Activated CD8-positive, alpha-beta memory T cell treated with anti-CD3 and anti-CD28 coated beads, Interleukin-2, amount 50 U/mL, for 1 hour (primary cell): ENCODE results near the gene SAP30BP.
A peak's percentile ranks its signal among the peaks of the same experiment; 100 is the strongest.

ENCODE experiments used
- DNase-seq: peaks from one replicate; pipeline ENCODE4 v3.0.0-alpha.2; 2020; ENCODE audit errors: extremely low read depth

Gene SAP30BP

GRCh38 chr17:75719732-75720131 lies 52.6 kb downstream of the SAP30BP start:
- no peak for DNase-seq

- DNase-seq: peak; percentile 29
These were observed 53.7 kb downstream of the SAP30BP start, which contains the start of gene ITGB4 for GRCh38 chr17:75720656-75721462. Gene ITGB4, plus strand, starts transcription at chr17:75721459. Its CDS starts 3,245 bp downstream, at chr17:75724704.

GRCh38 chr17:75721463-75722011 lies 54.4 kb downstream of the SAP30BP start:
- no peak for DNase-seq

GRCh38 chr17:75722076-75722475 lies 54.9 kb downstream of the SAP30BP start:
- no peak for DNase-seq

- no peak for DNase-seq
These were observed 55.5 kb downstream of the SAP30BP start for GRCh38 chr17:75722542-75723095.

GRCh38 chr17:75723171-75723930 lies 56.2 kb downstream of the SAP30BP start:
- no peak for DNase-seq

- no peak for DNase-seq
These were observed 57.2 kb downstream of the SAP30BP start for GRCh38 chr17:75724016-75725003.

GRCh38 chr17:75725504-75725903 lies 58.4 kb downstream of the SAP30BP start:
- DNase-seq: no peak

GRCh38 chr17:75727391-75727790 lies 60.3 kb downstream of the SAP30BP start:
- DNase-seq: no peak

GRCh38 chr17:75729351-75729750 lies 62.2 kb downstream of the SAP30BP start:
- DNase-seq: no peak

GRCh38 chr17:75730065-75730464 lies 62.9 kb downstream of the SAP30BP start:
- DNase-seq: no peak

- DNase-seq: no peak
These were observed 64.1 kb downstream of the SAP30BP start for GRCh38 chr17:75731086-75731715.

GRCh38 chr17:75731716-75732498 lies 64.8 kb downstream of the SAP30BP start:
- DNase-seq: no peak

GRCh38 chr17:75733471-75733870 lies 66.3 kb downstream of the SAP30BP start:
- no peak for DNase-seq

GRCh38 chr17:75734674-75735294 lies 67.6 kb downstream of the SAP30BP start:
- no peak for DNase-seq

- DNase-seq: no peak
These were observed 69.2 kb downstream of the SAP30BP start for GRCh38 chr17:75736173-75736835.

GRCh38 chr17:75737133-75737962 lies 70.2 kb downstream of the SAP30BP start:
- no peak for DNase-seq
